ENCODE results near the gene IL1R2.

Gene IL1R2

GRCh38 chr2:101980368-101980767, 11.4 kb upstream of the IL1R2 start:
- Histone ChIP-seq H3K4me1 (ENCODE audit: insufficient read depth, low read length) (peaks cover 7% of the 10 kb centered on the region), H3K36me3 (ENCODE audit: insufficient read depth, low read depth, low read length) (no peaks in the 10 kb centered on the region), H3K27me3 (ENCODE audit: insufficient read depth, low read length) (no peaks in the 10 kb centered on the region), H3K27ac (ENCODE audit: low read length) (no peak overlapping the region), H3K9me3 (ENCODE audit: insufficient read depth, low read depth, low read length) (no peaks in the 10 kb centered on the region), H3K4me3 (ENCODE audit: low read length) (no peak overlapping the region), H3K9ac (ENCODE audit: low read depth, low read length) (no peak overlapping the region)

DNA sequence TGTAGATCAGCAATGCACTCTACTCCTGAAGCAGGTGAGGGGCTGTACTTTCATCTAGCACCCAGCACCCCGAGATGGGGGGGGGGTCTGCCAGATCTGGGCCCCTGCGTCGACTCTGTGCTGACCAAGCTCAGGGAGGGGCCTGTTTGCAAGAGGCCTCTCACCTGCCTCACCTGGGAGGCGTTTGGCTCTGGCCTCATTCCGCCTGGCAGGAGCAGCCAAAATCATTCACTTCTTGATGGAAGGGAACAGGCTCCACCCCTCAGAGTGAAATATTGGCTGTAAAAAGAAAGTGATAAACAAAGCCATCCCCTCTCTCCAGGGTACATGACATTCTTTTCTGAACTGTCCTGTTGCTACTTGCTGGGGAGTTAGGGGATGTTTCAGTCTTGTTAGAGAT, 10.7 kb upstream of the IL1R2 start:
- Histone ChIP-seq H3K36me3 (ENCODE audit: insufficient read depth, low read depth, low read length) (no peaks in the 10 kb centered on the region), H3K9me3 (ENCODE audit: insufficient read depth, low read depth, low read length) (no peaks in the 10 kb centered on the region), H3K27me3 (ENCODE audit: insufficient read depth, low read length) (no peaks in the 10 kb centered on the region), H3K4me3 (ENCODE audit: low read length) (no peak overlapping the region), H3K4me1 (ENCODE audit: insufficient read depth, low read length) (peaks cover 7% of the 10 kb centered on the region), H3K9ac (ENCODE audit: low read depth, low read length) (no peak overlapping the region), H3K27ac (ENCODE audit: low read length) (no peak overlapping the region)

DNA sequence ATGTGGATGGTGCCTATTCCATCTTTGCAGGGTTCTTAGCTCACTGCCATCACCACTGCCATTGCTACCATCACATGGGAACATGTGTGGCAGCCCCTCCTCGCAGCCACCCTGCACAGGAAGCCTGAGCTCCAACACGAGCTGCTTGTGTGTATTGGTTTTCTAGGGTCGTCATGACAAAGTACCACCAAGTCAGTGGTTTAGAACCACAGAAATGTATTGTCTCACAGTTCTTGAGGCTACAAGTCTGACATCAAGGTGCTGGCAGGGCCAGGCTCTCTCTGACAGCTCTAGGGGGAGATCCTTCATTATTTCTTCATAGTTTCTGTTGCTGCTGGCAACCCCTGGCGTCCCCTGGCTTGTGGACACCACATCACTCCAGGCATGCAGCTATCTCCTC, 10.3 kb upstream of the IL1R2 start:
- H3K36me3 ChIP-seq (ENCODE audit: insufficient read depth, low read depth, low read length): no peaks in the 10 kb centered on the region
- peaks cover 7% of the 10 kb centered on the region for H3K4me1 ChIP-seq (ENCODE audit: insufficient read depth, low read length)
- no peak overlapping the region for H3K4me3 ChIP-seq (ENCODE audit: low read length)
- H3K27me3 ChIP-seq (ENCODE audit: insufficient read depth, low read length): no peaks in the 10 kb centered on the region
- H3K27ac ChIP-seq (ENCODE audit: low read length): no peak overlapping the region
- H3K9ac ChIP-seq (ENCODE audit: low read depth, low read length): no peak overlapping the region
- H3K9me3 ChIP-seq (ENCODE audit: insufficient read depth, low read depth, low read length): no peaks in the 10 kb centered on the region

DNA sequence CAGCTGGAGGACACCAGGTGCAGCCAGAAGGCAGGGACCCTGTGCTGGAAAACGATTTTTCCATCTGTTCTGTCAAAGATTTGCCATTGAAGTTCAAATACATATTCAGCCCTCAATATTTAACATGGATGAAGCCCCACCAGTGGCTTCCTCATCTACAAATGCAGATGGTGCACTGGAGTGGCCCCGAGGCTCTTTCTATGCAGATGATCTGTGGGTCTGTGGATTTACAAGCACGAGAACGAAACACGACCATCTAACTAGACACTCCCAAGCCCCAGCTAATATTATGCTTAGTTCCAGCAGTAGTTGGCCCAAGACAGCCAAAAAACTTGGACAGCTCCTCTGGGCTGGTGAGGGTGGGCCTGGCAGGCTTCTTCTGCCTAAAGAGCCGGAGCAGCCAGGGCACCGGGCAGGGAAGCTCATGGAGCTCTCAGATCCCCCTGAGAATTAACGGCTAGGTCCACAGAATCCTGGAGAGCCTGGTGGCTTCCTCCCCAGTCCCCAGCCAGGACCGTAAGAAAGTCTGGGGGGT, 9.2 kb upstream of the IL1R2 start:
- peaks cover 7% of the 10 kb centered on the region for H3K4me1 ChIP-seq (ENCODE audit: insufficient read depth, low read length)
- no peak overlapping the region for H3K27ac ChIP-seq (ENCODE audit: low read length)
- no peaks in the 10 kb centered on the region for H3K9me3 ChIP-seq (ENCODE audit: insufficient read depth, low read depth, low read length)
- no peak overlapping the region for H3K4me3 ChIP-seq (ENCODE audit: low read length)
- H3K36me3 ChIP-seq (ENCODE audit: insufficient read depth, low read depth, low read length): no peaks in the 10 kb centered on the region
- H3K9ac ChIP-seq (ENCODE audit: low read depth, low read length): no peak overlapping the region
- H3K27me3 ChIP-seq (ENCODE audit: insufficient read depth, low read length): no peaks in the 10 kb centered on the region

GRCh38 chr2:101983486-101983885, 8.3 kb upstream of the IL1R2 start:
- Histone ChIP-seq H3K27ac (ENCODE audit: low read length) (no peak overlapping the region), H3K4me3 (ENCODE audit: low read length) (no peak overlapping the region), H3K4me1 (ENCODE audit: insufficient read depth, low read length) (peaks cover 10% of the 10 kb centered on the region), H3K27me3 (ENCODE audit: insufficient read depth, low read length) (no peaks in the 10 kb centered on the region), H3K36me3 (ENCODE audit: insufficient read depth, low read depth, low read length) (no peaks in the 10 kb centered on the region), H3K9me3 (ENCODE audit: insufficient read depth, low read depth, low read length) (no peaks in the 10 kb centered on the region), H3K9ac (ENCODE audit: low read depth, low read length) (no peak overlapping the region)

DNA sequence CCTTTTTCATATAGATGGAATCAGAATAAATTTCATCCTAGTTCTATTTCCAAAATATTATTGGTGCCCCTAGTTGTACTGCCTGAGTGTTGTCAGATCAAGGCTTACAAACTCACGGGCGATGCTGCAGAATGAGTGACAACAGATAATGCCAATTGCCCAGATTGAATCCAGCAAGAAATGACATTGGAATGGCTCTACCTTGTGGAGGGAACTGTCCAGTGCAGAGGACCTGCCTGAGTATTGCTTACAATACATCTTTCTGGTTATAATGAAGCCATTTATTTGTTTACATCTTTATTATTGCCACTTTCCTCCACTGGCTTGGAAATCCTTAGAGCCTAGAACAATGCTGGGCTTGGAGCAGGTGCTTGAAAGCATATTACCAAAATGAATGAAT, 7.8 kb upstream of the IL1R2 start:
- H3K9me3 ChIP-seq (ENCODE audit: insufficient read depth, low read depth, low read length): no peaks in the 10 kb centered on the region

GRCh38 chr2:101984656-101985055, 7.1 kb upstream of the IL1R2 start:
- Histone ChIP-seq H3K27me3 (ENCODE audit: insufficient read depth, low read length) (no peaks in the 10 kb centered on the region), H3K9me3 (ENCODE audit: insufficient read depth, low read depth, low read length) (no peaks in the 10 kb centered on the region), H3K4me3 (ENCODE audit: low read length) (no peak overlapping the region), H3K36me3 (ENCODE audit: insufficient read depth, low read depth, low read length) (no peaks in the 10 kb centered on the region), H3K4me1 (ENCODE audit: insufficient read depth, low read length) (peaks cover 10% of the 10 kb centered on the region), H3K9ac (ENCODE audit: low read depth, low read length) (no peak overlapping the region), H3K27ac (ENCODE audit: low read length) (no peak overlapping the region)

More for the DNA sequence above, 7.8 kb upstream of the IL1R2 start:
- Histone ChIP-seq H3K4me3 (ENCODE audit: low read length) (no peak overlapping the region), H3K36me3 (ENCODE audit: insufficient read depth, low read depth, low read length) (no peaks in the 10 kb centered on the region), H3K27me3 (ENCODE audit: insufficient read depth, low read length) (no peaks in the 10 kb centered on the region), H3K9ac (ENCODE audit: low read depth, low read length) (no peak overlapping the region), H3K4me1 (ENCODE audit: insufficient read depth, low read length) (peaks cover 10% of the 10 kb centered on the region), H3K27ac (ENCODE audit: low read length) (no peak overlapping the region)

DNA sequence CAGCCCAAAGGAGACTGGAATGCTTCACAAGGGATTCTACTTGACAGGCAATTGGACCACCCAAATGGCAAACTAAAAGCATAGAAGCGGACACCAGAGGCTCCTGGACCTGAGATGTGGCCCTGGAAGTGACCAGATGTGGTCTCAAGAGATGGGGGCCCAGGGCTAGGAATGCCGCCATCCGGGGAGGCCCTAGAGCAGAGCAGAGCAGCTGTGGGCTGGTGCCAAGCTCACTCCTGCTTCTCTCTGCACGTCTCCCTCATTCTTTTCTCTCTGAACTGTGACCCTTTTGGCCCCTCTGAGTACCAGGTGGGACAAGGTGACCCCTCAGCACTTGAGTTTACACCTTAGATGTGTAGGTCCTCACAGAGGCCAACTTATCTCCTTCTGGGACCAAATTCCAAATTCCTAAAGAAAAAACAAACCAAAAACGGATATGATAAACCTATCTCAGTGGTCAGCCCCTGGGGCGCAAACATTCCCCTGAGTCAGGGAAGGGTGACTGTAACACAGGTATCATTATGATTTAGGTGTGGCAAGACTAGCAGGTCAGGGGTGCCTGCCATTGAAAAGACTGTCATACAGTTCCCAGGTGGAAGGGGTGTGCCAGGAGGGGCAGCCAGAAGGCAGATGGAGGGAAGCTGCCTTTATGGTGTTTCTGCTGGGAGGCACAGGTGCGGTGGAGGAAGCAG, 6.5 kb upstream of the IL1R2 start:
- Histone ChIP-seq H3K27me3 (ENCODE audit: insufficient read depth, low read length) (no peaks in the 10 kb centered on the region), H3K9ac (ENCODE audit: low read depth, low read length) (no peak overlapping the region)

GRCh38 chr2:101985793-101986164, 6.0 kb upstream of the IL1R2 start:
- no peaks in the 10 kb centered on the region for H3K36me3 ChIP-seq (ENCODE audit: insufficient read depth, low read depth, low read length)
- H3K4me3 ChIP-seq (ENCODE audit: low read length): no peak overlapping the region
- no peak overlapping the region for H3K9ac ChIP-seq (ENCODE audit: low read depth, low read length)
- no peak overlapping the region for H3K27ac ChIP-seq (ENCODE audit: low read length)
- peaks cover 10% of the 10 kb centered on the region for H3K4me1 ChIP-seq (ENCODE audit: insufficient read depth, low read length)
- H3K27me3 ChIP-seq (ENCODE audit: insufficient read depth, low read length): no peaks in the 10 kb centered on the region
- H3K9me3 ChIP-seq (ENCODE audit: insufficient read depth, low read depth, low read length): no peaks in the 10 kb centered on the region

More for the DNA sequence above, 6.5 kb upstream of the IL1R2 start:
- no peaks in the 10 kb centered on the region for H3K9me3 ChIP-seq (ENCODE audit: insufficient read depth, low read depth, low read length)
- H3K36me3 ChIP-seq (ENCODE audit: insufficient read depth, low read depth, low read length): no peaks in the 10 kb centered on the region
- peaks cover 10% of the 10 kb centered on the region for H3K4me1 ChIP-seq (ENCODE audit: insufficient read depth, low read length)
- no peak overlapping the region for H3K4me3 ChIP-seq (ENCODE audit: low read length)
- no peak overlapping the region for H3K27ac ChIP-seq (ENCODE audit: low read length)

GRCh38 chr2:101986376-101986775, 5.4 kb upstream of the IL1R2 start:
- no peaks in the 10 kb centered on the region for H3K36me3 ChIP-seq (ENCODE audit: insufficient read depth, low read depth, low read length)
- H3K9ac ChIP-seq (ENCODE audit: low read depth, low read length): no peak overlapping the region
- H3K9me3 ChIP-seq (ENCODE audit: insufficient read depth, low read depth, low read length): no peaks in the 10 kb centered on the region
- H3K27me3 ChIP-seq (ENCODE audit: insufficient read depth, low read length): no peaks in the 10 kb centered on the region
- peaks cover 10% of the 10 kb centered on the region for H3K4me1 ChIP-seq (ENCODE audit: insufficient read depth, low read length)
- no peak overlapping the region for H3K4me3 ChIP-seq (ENCODE audit: low read length)
- no peak overlapping the region for H3K27ac ChIP-seq (ENCODE audit: low read length)

GRCh38 chr2:101986804-101987740, 4.7 kb upstream of the IL1R2 start:
- Histone ChIP-seq H3K4me1 (ENCODE audit: insufficient read depth, low read length) (peaks cover 10% of the 10 kb centered on the region), H3K36me3 (ENCODE audit: insufficient read depth, low read depth, low read length) (no peaks in the 10 kb centered on the region), H3K27me3 (ENCODE audit: insufficient read depth, low read length) (no peaks in the 10 kb centered on the region), H3K4me3 (ENCODE audit: low read length) (no peak overlapping the region), H3K9ac (ENCODE audit: low read depth, low read length) (no peak overlapping the region), H3K27ac (ENCODE audit: low read length) (no peak overlapping the region), H3K9me3 (ENCODE audit: insufficient read depth, low read depth, low read length) (no peaks in the 10 kb centered on the region)

DNA sequence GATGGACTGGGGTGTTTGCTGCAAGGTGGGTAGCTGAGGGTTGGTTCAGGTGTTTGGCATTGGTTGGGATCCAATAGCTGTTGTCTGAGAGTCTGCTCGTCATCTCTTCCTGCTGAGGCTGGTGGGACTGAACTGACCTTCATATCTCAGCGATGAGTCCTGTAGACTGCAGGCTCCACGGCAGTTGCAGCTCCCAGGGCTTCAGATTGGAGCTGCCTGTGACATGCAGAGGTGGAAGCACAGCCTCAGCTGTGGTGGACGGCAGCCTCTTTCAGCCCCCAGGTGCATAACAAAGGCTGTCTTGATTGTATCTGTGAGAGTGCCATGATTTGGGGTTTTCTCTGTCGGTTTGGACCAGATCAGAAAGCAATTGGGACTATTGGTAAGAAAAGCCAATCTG, 3.9 kb upstream of the IL1R2 start:
- H3K4me3 ChIP-seq (ENCODE audit: low read length): no peak overlapping the region
- no peaks in the 10 kb centered on the region for H3K9me3 ChIP-seq (ENCODE audit: insufficient read depth, low read depth, low read length)
- H3K36me3 ChIP-seq (ENCODE audit: insufficient read depth, low read depth, low read length): no peaks in the 10 kb centered on the region
- peaks cover 10% of the 10 kb centered on the region for H3K4me1 ChIP-seq (ENCODE audit: insufficient read depth, low read length)
- no peaks in the 10 kb centered on the region for H3K27me3 ChIP-seq (ENCODE audit: insufficient read depth, low read length)
- H3K27ac ChIP-seq (ENCODE audit: low read length): no peak overlapping the region
- H3K9ac ChIP-seq (ENCODE audit: low read depth, low read length): no peak overlapping the region

Measured in iPS-20b (cell line).